Liver (tissue), 9 donors: Measurements from ENCODE around the gene SRSF3. TPM values are rescaled to one million over a fixed set of nuclear protein-coding genes. Genes with fewer than 3 reads are reported as not detected.

Experiments
- DNase-seq: peaks from one replicate; pipeline ENCODE4 v3.0.0-alpha.2; 2017; ENCODE audit warnings: low spot score
- H3K27ac ChIP-seq, 2 donors: one replicate each; pipeline ENCODE4 v1.7.0; 2013; ENCODE audit warnings: inconsistent platforms in 2 of 2, low read length in 2 of 2, control low read depth in 1 of 2, low read depth in 1 of 2, mild to moderate bottlenecking in 1 of 2
- H3K27me3 ChIP-seq, 4 donors: one replicate each; pipeline versions ENCODE4 v1.6.1 to v1.7.0; 2013; ENCODE audit warnings: low read length in 3 of 4, inconsistent platforms in 1 of 4, mild to moderate bottlenecking in 1 of 4, moderate library complexity in 1 of 4; ENCODE audit not compliant: control insufficient read depth in 4 of 4, insufficient read depth in 4 of 4
- H3K36me3 ChIP-seq, 4 donors: one replicate each; pipeline versions ENCODE4 v1.6.1 to v1.7.0; 2013; ENCODE audit warnings: low read length in 3 of 4, mild to moderate bottlenecking in 3 of 4, low read depth in 1 of 4, moderate library complexity in 1 of 4; ENCODE audit not compliant: control insufficient read depth in 4 of 4, insufficient read depth in 3 of 4
- H3K4me1 ChIP-seq, 4 donors: one replicate each; pipeline versions ENCODE4 v1.6.1 to v1.7.0; 2013; ENCODE audit warnings: low read length in 3 of 4, mild to moderate bottlenecking in 3 of 4, moderate library complexity in 1 of 4; ENCODE audit not compliant: control insufficient read depth in 4 of 4, insufficient read depth in 4 of 4
- H3K4me3 ChIP-seq, 3 donors: one replicate each; pipeline versions ENCODE4 v1.6.1 to v1.7.0; 2013; ENCODE audit warnings: low read length in 3 of 3, control low read depth in 1 of 3, low read depth in 1 of 3, mild to moderate bottlenecking in 1 of 3
- H3K9ac ChIP-seq, 2 donors: one replicate each; pipeline ENCODE4 v1.7.0; 2013; ENCODE audit warnings: low read length in 2 of 2, mild to moderate bottlenecking in 2 of 2, moderate library complexity in 2 of 2, control low read depth in 1 of 2, low read depth in 1 of 2
- H3K9me3 ChIP-seq, 4 donors: one replicate each; pipeline versions ENCODE4 v1.6.1 to v1.7.0; 2013; ENCODE audit warnings: low read length in 3 of 4; ENCODE audit not compliant: control insufficient read depth in 4 of 4
- EGR1 ChIP-seq, 2 donors: IDR thresholded peaks; 2 replicates each; pipeline ENCODE4 v1.6.1; 2016 to 2018; ENCODE audit warnings: antibody characterized with exemption in 2 of 2, low read depth in 2 of 2
- FOXA1 ChIP-seq: IDR thresholded peaks from 2 replicates; pipeline ENCODE4 v1.6.1; 2016; ENCODE audit warnings: antibody characterized with exemption
- HNF4A ChIP-seq, 2 donors: conservative IDR thresholded peaks; 2 replicates each; pipeline ENCODE4 v1.6.1; 2016; ENCODE audit warnings: antibody characterized with exemption in 2 of 2, mild to moderate bottlenecking in 2 of 2
- HNF4G ChIP-seq: IDR thresholded peaks from 2 replicates; pipeline ENCODE4 v1.6.1; 2016; ENCODE audit warnings: antibody characterized with exemption
- RAD21 ChIP-seq, 2 donors: IDR thresholded peaks; 2 replicates each; pipeline ENCODE4 v1.6.1; 2016; ENCODE audit warnings: antibody characterized with exemption in 2 of 2, mild to moderate bottlenecking in 2 of 2
- RXRA ChIP-seq, 2 donors: IDR thresholded peaks; 2 replicates each; pipeline ENCODE4 v1.6.1; 2017 to 2018; ENCODE audit warnings: antibody characterized with exemption in 2 of 2, mild to moderate bottlenecking in 1 of 2
- SP1 ChIP-seq: IDR thresholded peaks from 2 replicates; pipeline ENCODE4 v1.6.1; 2018; ENCODE audit warnings: antibody characterized with exemption, mild to moderate bottlenecking
- TAF1 ChIP-seq: conservative IDR thresholded peaks from 2 replicates; pipeline ENCODE4 v1.6.1; 2016; ENCODE audit warnings: antibody characterized with exemption, mild to moderate bottlenecking
- WGBS: extraction: QIAGEN DNeasy Blood & Tissue Kit; methylation state at CpG from one replicate; pipeline ENCODE4 v1.1.7; 2013; 5-methylcytosine and 5-hydroxymethylcytosine counted together
- polyA plus RNA-seq, 2 donors: library from polyadenylated mRNA; stranded (reverse) in 1 of 2; unstranded in 1 of 2; fragments of 200-250 nt in 1 of 2; fragments of >200 nt in 1 of 2; fragmentation: Nextera tagmentation in 1 of 2; extraction: Ambion mirVana in 1 of 2; gene quantifications; one replicate each; pipeline versions ENCODE4 v1.2.1 to v1.2.3, GENCODE V29; 2013 to 2015
- total RNA-seq, 2 donors: library from RNA; depleted of rRNA; stranded (reverse); fragments of >200 nt; gene quantifications; one replicate each; pipeline ENCODE4 v1.2.3, GENCODE V29; 2014
- TF ChIP-seq, protein P1 (sequence below): IDR thresholded peaks from 2 replicates; pipeline ENCODE4 v1.6.1; 2016; ENCODE audit warnings: antibody characterized with exemption
- TF ChIP-seq, protein P2 (sequence below): IDR thresholded peaks from 2 replicates; pipeline ENCODE4 v1.6.1; 2016; ENCODE audit warnings: antibody characterized with exemption
- TF ChIP-seq, protein P3 (sequence below): IDR thresholded peaks from 2 replicates; pipeline ENCODE4 v1.6.1; 2016; ENCODE audit warnings: antibody characterized with exemption
- TF ChIP-seq, protein P4 (sequence below): IDR thresholded peaks from 2 replicates; pipeline ENCODE4 v1.6.1; 2016; ENCODE audit warnings: antibody characterized with exemption, mild to moderate bottlenecking
- TF ChIP-seq, protein P5 (sequence below): fragments of 150-350 bp; IDR thresholded peaks from 2 replicates; pipeline ENCODE4 v1.5.1; 2017; ENCODE audit warnings: improper control_type of control experiment, low read depth, low read length; ENCODE audit not compliant: missing input control
- donor health status: healthy.
- donor health status: healthy.
- donor health status: healthy.
- donor health status: healthy.
- donor health status: healthy.

The SRSF3 gene
- total and polyA plus RNA-seq, 4 donors = 62.8 to 103 (median 101) TPM

DNA sequence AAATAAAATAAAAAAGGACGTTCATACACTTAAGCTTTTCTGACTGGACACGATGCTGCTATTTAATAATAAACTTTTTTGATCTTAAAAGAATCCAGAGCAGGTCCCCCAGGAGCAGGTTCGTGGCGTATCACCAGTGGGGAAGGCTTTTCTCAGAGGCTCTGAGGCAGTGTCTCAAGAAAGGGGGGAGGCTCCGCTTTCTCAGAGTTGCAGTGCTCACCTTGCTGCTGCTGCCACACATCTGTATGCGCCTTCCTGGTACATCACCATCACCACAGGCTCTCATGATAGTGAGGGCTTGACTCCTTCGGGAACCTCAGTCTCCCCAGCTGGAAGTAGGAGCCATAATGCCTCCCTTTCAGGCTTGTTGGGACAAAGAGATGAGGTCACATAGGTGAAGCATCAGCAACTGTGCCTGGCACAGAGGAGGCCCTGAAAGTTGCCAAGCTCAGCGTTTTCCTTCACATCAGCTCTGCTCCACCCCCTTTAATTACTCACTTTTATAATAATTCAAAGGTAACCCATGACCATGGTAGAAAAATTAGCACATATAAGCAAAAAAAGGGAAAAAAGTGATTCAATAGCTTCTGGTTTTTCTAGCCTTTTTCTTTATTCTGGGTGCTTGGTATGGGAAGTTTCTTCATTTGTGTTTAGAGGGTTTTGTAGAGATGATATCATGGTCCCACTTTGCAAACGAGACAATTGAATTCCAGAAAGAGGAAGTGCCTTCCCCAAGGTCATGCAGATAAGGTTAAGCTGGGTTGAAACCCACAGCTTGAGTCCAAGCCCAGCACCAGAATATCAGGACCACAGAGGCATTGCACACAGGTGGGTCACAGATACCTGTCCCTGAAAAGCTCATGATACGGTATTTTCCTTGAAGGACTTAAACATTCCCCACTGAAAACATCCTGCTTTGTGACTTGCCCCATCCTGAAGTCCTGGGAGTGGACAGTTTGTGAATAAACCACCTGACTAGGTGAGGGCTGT is 24.5 kb downstream of the SRSF3 start:
- no peaks in the 10 kb centered on the region for H3K27me3 ChIP-seq
- no peaks in the 10 kb centered on the region for H3K9me3 ChIP-seq
- TF ChIP-seq TAF1 = no peak
- no peak for TF ChIP-seq EGR1 (IDR thresholded peaks at IDR 0.05; ENCODE audit: low read depth in 2 of 2)
- TF ChIP-seq HNF4A (conservative IDR thresholded peaks at IDR 0.05) = no peak
- TF ChIP-seq, protein P1, sequence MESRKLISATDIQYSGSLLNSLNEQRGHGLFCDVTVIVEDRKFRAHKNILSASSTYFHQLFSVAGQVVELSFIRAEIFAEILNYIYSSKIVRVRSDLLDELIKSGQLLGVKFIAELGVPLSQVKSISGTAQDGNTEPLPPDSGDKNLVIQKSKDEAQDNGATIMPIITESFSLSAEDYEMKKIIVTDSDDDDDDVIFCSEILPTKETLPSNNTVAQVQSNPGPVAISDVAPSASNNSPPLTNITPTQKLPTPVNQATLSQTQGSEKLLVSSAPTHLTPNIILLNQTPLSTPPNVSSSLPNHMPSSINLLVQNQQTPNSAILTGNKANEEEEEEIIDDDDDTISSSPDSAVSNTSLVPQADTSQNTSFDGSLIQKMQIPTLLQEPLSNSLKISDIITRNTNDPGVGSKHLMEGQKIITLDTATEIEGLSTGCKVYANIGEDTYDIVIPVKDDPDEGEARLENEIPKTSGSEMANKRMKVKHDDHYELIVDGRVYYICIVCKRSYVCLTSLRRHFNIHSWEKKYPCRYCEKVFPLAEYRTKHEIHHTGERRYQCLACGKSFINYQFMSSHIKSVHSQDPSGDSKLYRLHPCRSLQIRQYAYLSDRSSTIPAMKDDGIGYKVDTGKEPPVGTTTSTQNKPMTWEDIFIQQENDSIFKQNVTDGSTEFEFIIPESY = no peak
- TF ChIP-seq, protein P2, sequence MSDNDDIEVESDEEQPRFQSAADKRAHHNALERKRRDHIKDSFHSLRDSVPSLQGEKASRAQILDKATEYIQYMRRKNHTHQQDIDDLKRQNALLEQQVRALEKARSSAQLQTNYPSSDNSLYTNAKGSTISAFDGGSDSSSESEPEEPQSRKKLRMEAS = no peak
- no peak for TF ChIP-seq SP1
- TF ChIP-seq FOXA1 = no peak
- no peak overlapping the region for H3K9ac ChIP-seq
- no peak overlapping the region for H3K27ac ChIP-seq
- DNase-seq = no peak
- H3K4me1 ChIP-seq = peaks cover 6 to 31% (median 17%) of the 10 kb centered on the region in 4 donors
- no peaks in the 10 kb centered on the region for H3K36me3 ChIP-seq
- 86% methylated on average over 10 of the region's 10 CpGs for WGBS
- H3K4me3 ChIP-seq = no peak overlapping the region

DNA sequence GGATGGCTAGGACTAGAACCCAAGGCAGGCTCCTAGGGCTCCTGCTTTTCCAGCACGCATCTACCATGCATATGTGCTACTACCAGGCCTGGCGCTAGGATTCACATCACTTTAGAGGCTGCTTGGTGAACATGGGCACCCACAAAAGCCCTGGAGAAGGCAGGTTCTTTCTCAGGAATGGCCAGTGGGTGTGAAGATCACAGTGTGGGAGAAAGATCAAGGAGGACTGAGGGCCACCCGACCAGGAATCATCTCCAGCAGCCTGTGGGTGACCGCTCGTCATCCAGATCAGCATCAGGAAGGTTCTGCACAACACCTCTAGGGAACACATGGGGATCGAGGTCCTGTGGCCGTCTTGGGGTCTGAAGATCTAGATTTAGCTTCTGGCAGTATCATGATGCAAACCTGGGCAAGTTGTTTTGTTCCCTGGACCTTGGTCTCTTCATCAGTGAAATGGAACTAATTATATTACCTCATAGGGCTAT is 27.3 kb downstream of the SRSF3 start:
- no peak for DNase-seq
- no peak overlapping the region for H3K9ac ChIP-seq
- H3K9me3 ChIP-seq = no peaks in the 10 kb centered on the region
- H3K4me3 ChIP-seq = no peak overlapping the region
- H3K36me3 ChIP-seq = no peaks in the 10 kb centered on the region
- 93% methylated on average over 7 of the region's 7 CpGs for WGBS
- no peak overlapping the region for H3K27ac ChIP-seq
- H3K27me3 ChIP-seq = no peaks in the 10 kb centered on the region
- no peak for TF ChIP-seq RAD21 (IDR thresholded peaks at IDR 0.05)
- TF ChIP-seq HNF4G = no peak
- no peak for TF ChIP-seq SP1
- TF ChIP-seq RXRA (IDR thresholded peaks at IDR 0.05) = no peak
- no peak for TF ChIP-seq EGR1 (IDR thresholded peaks at IDR 0.05; ENCODE audit: low read depth in 2 of 2)
- TF ChIP-seq, protein P3, sequence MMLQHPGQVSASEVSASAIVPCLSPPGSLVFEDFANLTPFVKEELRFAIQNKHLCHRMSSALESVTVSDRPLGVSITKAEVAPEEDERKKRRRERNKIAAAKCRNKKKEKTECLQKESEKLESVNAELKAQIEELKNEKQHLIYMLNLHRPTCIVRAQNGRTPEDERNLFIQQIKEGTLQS = no peak
- TF ChIP-seq, protein P4, sequence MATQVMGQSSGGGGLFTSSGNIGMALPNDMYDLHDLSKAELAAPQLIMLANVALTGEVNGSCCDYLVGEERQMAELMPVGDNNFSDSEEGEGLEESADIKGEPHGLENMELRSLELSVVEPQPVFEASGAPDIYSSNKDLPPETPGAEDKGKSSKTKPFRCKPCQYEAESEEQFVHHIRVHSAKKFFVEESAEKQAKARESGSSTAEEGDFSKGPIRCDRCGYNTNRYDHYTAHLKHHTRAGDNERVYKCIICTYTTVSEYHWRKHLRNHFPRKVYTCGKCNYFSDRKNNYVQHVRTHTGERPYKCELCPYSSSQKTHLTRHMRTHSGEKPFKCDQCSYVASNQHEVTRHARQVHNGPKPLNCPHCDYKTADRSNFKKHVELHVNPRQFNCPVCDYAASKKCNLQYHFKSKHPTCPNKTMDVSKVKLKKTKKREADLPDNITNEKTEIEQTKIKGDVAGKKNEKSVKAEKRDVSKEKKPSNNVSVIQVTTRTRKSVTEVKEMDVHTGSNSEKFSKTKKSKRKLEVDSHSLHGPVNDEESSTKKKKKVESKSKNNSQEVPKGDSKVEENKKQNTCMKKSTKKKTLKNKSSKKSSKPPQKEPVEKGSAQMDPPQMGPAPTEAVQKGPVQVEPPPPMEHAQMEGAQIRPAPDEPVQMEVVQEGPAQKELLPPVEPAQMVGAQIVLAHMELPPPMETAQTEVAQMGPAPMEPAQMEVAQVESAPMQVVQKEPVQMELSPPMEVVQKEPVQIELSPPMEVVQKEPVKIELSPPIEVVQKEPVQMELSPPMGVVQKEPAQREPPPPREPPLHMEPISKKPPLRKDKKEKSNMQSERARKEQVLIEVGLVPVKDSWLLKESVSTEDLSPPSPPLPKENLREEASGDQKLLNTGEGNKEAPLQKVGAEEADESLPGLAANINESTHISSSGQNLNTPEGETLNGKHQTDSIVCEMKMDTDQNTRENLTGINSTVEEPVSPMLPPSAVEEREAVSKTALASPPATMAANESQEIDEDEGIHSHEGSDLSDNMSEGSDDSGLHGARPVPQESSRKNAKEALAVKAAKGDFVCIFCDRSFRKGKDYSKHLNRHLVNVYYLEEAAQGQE = no peak
- TF ChIP-seq, protein P5, sequence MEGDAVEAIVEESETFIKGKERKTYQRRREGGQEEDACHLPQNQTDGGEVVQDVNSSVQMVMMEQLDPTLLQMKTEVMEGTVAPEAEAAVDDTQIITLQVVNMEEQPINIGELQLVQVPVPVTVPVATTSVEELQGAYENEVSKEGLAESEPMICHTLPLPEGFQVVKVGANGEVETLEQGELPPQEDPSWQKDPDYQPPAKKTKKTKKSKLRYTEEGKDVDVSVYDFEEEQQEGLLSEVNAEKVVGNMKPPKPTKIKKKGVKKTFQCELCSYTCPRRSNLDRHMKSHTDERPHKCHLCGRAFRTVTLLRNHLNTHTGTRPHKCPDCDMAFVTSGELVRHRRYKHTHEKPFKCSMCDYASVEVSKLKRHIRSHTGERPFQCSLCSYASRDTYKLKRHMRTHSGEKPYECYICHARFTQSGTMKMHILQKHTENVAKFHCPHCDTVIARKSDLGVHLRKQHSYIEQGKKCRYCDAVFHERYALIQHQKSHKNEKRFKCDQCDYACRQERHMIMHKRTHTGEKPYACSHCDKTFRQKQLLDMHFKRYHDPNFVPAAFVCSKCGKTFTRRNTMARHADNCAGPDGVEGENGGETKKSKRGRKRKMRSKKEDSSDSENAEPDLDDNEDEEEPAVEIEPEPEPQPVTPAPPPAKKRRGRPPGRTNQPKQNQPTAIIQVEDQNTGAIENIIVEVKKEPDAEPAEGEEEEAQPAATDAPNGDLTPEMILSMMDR = no peak
- H3K4me1 ChIP-seq = peaks cover 8 to 33% (median 21%) of the 10 kb centered on the region in 4 donors
